Loucy (cell line): ENCODE data around the gene LETM1.

Source experiments
- EZH2phosphoT487 ChIP-seq: fragments of 200-600 bp; IDR thresholded peaks from 2 replicates; pipeline ENCODE4 v1.6.1; 2018; ENCODE audit warnings: antibody characterized with exemption, mild to moderate bottlenecking, moderate library complexity, borderline replicate concordance
- TF ChIP-seq, protein P1 (sequence below): fragments of 200-600 bp; sonication (generic); conservative IDR thresholded peaks from 2 replicates; pipeline ENCODE4 v1.5.1; 2014; ENCODE audit warnings: mild to moderate bottlenecking, antibody characterized with exemption, low read length

DNA sequence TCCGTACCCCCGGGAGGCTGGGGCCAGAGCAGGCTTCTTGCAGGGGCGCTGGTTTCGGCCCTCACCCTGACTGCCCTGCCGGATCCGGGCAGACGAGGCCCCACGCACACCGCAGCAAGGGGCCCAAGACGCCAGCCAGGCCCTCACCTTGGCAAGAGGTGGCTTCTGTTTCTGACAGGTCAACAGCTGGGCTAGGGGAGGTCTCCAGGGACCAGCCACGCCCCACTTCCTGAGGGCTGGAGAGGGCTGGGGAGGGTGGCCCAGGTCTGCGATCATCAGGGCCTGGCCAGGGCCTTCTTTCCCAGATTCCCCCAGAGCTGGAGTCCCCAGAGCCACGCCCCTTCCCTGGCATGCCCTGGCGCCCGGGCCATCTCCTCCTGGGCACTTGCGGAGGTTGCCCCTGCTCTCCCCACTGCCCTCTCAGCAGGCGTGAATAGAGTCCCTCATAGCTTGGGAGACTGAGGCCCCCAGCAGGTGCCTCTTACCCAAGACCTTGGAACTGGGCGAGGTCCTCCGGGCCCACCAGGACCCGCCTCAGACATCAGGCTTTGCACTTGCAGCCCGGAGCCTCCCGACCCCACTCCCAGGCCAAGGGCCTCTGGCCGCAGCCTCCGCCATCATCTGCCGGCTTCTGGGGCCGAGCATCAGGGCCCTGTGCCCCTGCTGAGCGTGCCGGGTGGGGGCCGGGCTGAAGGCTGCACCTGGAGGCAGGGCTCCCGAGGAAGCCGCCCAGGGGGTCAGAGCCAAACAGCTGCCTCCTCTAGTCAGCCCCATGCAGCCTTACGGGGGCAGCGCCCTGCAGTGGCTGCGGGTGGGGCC is 69.2 kb downstream of the LETM1 start:
- TF ChIP-seq, protein P1, sequence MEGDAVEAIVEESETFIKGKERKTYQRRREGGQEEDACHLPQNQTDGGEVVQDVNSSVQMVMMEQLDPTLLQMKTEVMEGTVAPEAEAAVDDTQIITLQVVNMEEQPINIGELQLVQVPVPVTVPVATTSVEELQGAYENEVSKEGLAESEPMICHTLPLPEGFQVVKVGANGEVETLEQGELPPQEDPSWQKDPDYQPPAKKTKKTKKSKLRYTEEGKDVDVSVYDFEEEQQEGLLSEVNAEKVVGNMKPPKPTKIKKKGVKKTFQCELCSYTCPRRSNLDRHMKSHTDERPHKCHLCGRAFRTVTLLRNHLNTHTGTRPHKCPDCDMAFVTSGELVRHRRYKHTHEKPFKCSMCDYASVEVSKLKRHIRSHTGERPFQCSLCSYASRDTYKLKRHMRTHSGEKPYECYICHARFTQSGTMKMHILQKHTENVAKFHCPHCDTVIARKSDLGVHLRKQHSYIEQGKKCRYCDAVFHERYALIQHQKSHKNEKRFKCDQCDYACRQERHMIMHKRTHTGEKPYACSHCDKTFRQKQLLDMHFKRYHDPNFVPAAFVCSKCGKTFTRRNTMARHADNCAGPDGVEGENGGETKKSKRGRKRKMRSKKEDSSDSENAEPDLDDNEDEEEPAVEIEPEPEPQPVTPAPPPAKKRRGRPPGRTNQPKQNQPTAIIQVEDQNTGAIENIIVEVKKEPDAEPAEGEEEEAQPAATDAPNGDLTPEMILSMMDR: no peak
- no peak for TF ChIP-seq EZH2phosphoT487
